ENCODE results near the gene TPTE.
"Not testable (repeated sequence)": the region's sequence is repeated elsewhere in the genome, so short reads cannot be mapped to it uniquely, and the experiment has no call there.

TPTE gene

DNA sequence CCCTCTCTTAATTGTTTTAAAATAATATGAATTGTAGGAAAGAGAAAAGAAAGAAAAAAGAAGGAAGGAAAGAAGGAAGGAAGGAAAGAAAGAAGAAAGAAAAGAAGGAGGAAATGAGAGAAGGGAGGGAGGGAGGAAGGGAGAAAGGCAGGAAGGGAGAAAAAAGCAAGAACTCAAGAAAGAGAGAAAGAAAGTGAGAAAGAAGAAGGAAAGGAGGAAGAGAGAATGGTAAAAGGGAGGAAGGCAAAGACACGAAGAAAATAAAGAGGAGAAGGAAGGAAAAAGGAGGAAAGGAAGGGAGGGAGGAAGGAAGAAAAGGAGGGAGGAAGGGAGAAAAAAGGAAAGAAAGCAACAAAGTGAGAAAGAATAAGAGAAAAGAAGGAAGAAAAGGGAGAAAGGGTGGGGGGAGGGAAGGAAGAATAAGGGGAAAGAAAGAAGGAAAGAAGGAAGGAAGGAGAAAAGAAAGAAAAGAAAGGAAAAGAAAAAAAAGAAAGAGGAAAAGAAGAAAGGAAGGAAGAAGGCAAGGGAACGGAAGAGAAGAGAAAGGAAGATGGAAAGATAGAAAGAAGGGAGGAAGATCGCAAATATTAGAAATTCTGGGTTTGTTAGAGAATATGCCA, 95.9 kb downstream of the TPTE start:
- not testable (repeated sequence) for DNase-seq (ENCODE audit: low spot score)

DNA sequence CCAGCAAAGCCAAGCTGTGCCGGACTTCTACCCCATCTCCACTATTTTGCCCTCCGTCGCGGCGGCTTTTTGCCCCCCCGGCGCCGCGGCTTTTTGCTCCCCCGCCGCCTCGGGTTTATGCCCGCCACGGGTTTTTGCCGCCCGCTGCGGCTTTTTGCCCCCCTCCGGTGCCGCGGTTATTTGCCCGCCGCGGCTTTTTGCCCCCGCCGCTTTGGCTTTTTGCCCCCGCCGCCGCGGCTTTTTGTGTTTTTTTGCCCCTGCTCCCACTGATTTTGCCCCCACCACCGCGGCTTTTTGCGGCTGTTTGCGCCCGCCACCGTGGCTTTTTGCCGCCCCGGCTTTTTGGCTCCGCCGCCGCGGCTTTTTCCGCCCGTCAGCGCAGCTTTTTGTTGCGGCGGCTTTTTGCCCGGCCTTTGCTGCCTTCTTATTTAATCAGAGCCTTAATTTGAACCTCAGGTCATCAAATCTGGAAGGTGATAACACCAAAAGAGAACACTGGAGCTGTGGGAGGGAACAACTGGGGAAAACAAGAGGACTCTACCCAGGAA, 106.0 kb downstream of the TPTE start:
- DNase-seq (ENCODE audit: low spot score): no peak

DNA sequence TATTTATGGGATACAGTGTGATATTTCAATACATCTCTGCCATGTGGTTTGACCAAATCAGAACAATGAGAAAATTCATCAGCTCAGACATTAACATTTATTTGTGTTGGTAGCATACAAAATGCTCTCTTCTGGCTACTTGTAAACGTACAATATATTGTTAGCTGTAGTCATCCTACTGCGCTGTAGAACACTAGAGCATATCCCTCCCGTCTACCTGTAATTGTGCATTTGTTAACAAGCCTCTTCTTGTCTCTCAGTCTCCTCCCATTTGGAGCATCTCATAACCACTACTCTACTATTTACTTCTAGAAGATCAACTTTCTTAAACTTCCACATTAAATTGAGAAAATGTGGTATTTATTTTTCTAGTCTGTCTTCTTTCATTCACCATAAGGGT, 107.9 kb downstream of the TPTE start:
- DNase-seq (ENCODE audit: low spot score): not testable (repeated sequence)

DNA sequence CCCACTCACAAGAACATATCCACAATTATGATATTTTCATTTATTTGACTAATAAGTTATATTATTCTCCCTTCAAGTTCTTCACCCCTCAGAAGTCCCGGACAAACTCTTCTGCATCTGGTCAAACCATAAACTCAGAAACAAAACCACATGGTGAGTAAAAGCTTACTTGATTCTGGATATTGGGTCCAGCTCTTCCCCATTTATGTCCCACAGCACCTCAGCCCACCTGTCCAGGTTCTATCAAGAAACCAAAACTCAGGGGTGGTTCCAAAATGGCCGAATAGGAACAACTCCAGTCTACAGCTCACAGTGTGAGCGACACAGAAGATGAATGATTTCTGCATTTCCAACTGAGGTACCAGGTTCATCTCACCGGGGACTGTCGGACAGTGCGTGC, 109.4 kb downstream of the TPTE start:
- not testable (repeated sequence) for DNase-seq (ENCODE audit: low spot score)

DNA sequence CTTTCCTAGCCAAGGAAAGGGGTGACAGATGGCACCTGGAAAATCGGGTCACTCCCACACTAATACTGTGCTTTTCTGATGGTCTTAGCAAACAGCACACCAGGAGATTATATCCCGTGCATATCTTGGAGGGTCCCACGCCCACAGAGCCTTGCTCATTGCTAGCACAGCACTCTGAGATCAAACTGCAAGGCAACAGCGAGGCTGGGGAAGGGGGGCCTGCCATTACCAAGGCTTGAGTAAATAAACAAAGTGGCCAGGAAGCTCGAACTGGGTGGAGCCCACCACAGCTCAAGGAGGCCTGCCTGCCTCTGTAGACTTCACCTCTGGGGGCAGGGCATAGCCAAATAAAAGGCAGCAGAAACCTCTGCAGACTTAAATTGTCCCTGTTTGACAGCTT, 109.9 kb downstream of the TPTE start:
- not testable (repeated sequence) for DNase-seq (ENCODE audit: low spot score)

DNA sequence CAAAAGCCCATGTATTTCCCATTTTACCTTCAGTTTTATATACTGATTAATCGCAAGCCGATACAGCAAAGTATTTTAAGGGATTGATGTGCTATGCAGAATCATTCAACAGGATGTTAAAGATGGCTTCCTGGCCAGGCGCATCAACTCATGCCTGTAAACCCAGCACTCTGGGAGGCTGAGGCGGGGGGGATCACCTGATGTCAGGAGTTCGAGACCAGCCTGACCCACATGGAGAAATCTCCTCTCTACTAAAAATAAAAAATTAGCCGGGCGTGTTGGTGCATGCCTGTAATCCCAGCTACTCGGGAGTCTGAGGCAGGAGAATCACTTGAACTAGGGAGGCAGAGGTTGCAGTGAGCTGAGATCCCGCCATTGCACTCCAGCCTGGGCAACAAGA, 116.8 kb downstream of the TPTE start:
- not testable (repeated sequence) for DNase-seq (ENCODE audit: low spot score)

DNA sequence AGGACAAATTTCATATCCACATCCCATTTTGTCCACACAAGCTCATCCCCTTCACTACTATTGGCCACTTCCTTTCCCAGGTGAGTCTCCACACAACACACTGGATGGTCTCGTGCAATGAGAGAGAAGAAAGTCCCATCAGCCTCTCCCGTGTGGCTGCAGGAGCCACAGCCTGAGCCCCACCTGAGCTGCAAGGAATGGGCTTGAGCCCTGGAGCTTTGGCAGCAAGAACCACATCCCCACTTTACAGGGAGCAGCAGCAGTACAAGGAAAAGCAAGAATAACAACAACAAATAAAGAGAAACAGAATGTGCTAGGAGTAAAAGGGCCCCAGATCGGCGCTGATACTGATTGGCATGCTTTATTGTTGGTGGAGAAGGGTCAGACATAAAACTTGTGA, 117.7 kb downstream of the TPTE start:
- no peak for DNase-seq (ENCODE audit: low spot score)

DNA sequence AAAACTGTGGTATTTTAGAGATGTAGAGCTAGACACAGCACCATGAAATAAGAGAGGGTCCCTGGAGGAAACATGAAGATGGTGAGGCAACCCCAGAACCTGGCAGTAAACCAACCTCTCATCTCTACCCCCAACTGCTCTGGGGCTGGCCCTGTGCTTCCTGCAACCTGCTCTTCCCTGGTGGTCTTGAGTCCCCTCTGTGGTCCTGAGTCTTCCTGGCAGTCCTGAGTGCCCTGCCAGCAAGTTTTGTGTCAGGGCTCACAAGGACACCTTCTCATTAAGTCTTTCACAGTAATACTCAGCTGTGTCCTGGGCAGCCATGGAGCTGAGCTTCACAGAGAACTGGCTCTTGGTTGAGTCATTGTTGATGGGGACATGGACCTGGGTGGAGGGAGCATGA, 118.4 kb downstream of the TPTE start:
- DNase-seq (ENCODE audit: low spot score): not testable (repeated sequence)

DNA sequence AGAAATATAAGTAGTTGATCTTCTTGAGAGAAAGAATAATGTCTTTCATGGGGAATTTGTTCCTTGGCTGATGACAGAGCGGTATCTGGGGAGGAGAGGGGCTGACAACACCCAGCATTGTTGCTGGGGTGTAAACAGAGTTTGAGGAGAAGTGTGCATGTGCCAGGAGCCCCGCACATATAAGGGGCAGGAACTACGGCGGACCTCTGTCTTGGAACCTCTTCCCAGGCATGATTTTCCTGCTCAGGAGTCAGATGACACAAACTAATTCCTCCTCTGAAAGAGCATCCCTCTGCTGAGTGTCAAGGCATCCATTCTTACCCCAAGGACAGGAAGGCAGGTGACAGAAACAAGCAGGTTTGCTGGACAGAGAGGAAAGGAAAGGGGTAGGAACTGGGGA, 119.1 kb downstream of the TPTE start:
- no peak for DNase-seq (ENCODE audit: low spot score)

DNA sequence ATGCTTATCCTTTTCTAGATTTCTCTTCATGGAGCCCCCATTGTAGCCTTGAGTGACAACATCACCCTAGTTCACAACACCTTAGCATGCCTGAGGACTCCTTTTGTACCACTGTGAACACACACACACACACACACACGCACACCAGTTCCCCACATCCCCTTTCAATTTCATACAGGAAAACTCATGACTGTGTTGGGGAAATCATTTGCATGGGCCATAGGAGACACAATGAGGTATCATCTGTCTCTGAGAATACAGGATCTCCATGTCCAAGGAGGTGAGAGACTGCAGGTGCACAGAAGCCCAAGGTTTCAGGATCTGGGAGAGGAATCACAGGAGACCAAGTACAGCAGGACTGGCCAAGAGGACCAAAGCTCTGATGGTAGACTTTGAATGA, 119.7 kb downstream of the TPTE start:
- DNase-seq (ENCODE audit: low spot score): no peak

DNA sequence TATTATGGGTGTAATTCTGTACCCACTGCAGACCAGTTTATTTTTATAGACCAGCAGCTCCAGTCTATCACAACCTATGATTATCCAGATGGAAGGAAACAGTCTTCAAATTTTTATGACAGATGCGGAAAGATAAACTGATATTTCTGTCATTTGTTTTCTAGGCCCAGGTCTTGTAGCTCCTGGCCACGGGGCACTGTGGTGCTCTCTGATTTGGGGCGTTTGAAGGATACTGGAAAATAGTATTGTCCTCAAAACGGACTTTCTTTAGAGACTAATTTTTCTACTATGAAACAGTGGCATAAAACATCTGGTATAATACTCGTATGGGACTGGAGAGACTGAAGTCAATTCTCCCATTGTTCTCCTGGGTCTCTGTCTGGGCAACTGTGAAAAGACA, 124.3 kb downstream of the TPTE start:
- not testable (repeated sequence) for DNase-seq (ENCODE audit: low spot score)

DNA sequence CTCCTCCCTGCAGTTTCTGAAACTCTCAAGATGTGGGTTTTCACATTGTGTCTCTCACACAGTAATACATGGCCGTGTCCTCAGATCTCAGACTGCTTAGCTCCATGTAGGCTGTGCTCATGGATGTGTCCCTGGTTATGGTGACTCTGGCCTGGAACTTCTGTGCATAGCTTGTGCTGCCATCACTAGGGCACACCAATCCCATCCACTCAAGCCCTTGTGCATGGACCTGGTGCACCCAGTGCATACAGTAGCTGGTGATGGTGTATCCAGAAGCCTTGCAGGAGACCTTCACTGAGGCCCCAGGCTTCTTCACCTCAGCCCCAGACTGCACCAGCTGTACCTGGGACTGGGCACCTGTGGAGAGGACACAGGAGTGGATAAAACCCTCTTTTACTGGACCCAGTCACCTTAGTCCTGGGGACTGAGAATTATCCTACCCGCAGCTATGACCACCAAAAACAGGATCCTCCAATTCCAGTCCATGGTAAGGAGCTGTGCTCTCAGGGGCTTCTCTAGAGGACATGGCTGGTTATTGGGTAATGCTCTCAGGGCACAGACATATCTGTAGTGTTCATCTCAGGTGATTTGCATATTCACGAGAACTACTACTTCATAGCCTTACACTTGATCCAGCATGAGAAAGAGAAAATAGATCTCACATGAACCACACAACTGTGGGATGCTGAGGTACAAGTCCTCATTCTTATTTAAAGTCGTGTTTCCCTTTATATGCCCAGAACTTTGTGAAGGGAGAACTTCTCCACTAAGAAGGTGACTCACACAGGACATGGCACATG, 128.2 kb downstream of the TPTE start:
- not testable (repeated sequence) for DNase-seq (ENCODE audit: low spot score)

DNA sequence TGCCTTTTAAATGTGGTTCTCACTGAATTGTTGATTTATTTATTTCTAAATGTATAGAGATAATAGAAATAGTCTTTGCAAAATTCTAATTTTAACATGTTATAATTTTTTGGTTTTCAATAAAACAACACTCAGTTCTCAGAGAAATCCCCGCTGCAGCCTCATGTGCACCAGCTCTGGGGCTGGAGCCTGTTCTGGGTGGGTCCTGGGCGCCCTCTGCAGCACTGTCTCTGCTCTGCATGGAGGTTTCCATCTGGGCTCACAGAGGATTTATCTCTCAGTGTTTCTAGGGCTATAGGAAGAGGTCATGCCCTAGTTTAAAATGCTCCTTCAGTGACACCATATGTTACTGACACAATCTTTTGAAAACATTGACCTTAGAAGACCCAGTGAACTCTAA, 128.9 kb downstream of the TPTE start:
- not testable (repeated sequence) for DNase-seq (ENCODE audit: low spot score)

Data from HuH-7 (cell line).